CD14-positive monocyte (primary cell): ENCODE data around the gene AHSA1. TPM values are rescaled to one million over a fixed set of nuclear protein-coding genes. Genes with fewer than 3 reads are reported as not detected.

ENCODE experiments used
- DNase-seq, 3 donors: peaks; one replicate each; pipeline ENCODE4 v3.0.0-alpha.2; 2011 to 2022
- H2AFZ ChIP-seq: 2 replicates; pipeline ENCODE4 v1.6.0; 2012; ENCODE audit warnings: mild to moderate bottlenecking, low read depth, low read length, inconsistent platforms; ENCODE audit not compliant: insufficient read depth, poor library complexity, severe bottlenecking
- H3K27ac ChIP-seq, 2 donors: 1 replicate in 1 of 2; 2 replicates in 1 of 2; pipeline ENCODE4 v1.5.1; 2012 to 2013; ENCODE audit warnings: low read length in 2 of 2, control low read depth in 1 of 2, inconsistent platforms in 1 of 2, low read depth in 1 of 2, mild to moderate bottlenecking in 1 of 2
- H3K27me3 ChIP-seq, 2 donors: one replicate each; pipeline versions ENCODE4 v1.6.0 to v1.6.1; 2011 to 2013; ENCODE audit warnings: low read length in 2 of 2; ENCODE audit not compliant: control insufficient read depth in 2 of 2, insufficient read depth in 2 of 2
- H3K36me3 ChIP-seq, 2 donors: replicated peaks in 1 of 2; 1 replicate in 1 of 2; 2 replicates in 1 of 2; pipeline versions ENCODE4 v1.5.1 to v1.6.1; 2012 to 2013; ENCODE audit warnings: low read length in 2 of 2, control low read depth in 1 of 2, inconsistent platforms in 1 of 2, mild to moderate bottlenecking in 1 of 2; ENCODE audit not compliant: insufficient read depth in 2 of 2, control insufficient read depth in 1 of 2
- H3K4me1 ChIP-seq, 2 donors: 1 replicate in 1 of 2; 2 replicates in 1 of 2; pipeline versions ENCODE4 v1.5.1 to v1.6.1; 2012 to 2013; ENCODE audit warnings: low read length in 2 of 2, control low read depth in 1 of 2, inconsistent platforms in 1 of 2, mild to moderate bottlenecking in 1 of 2, moderate library complexity in 1 of 2; ENCODE audit not compliant: insufficient read depth in 2 of 2, control insufficient read depth in 1 of 2
- H3K4me2 ChIP-seq: replicated peaks from 2 replicates; pipeline ENCODE3; 2012; ENCODE audit warnings: low read length, moderate library complexity, mild to moderate bottlenecking; ENCODE audit not compliant: poor library complexity, severe bottlenecking; ENCODE audit errors: extremely low read depth
- H3K4me3 ChIP-seq, 3 experiments: fragments of 200-600 bp in 1 of 3; sonication (generic) in 1 of 3; replicated peaks in 1 of 3; 1 replicate in 2 of 3; 2 replicates in 1 of 3; pipeline ENCODE4 v1.5.1; 2011 to 2013; ENCODE audit warnings: low read length in 3 of 3, mild to moderate bottlenecking in 3 of 3, control low read depth in 2 of 3, low read depth in 2 of 3, inconsistent platforms in 1 of 3, moderate library complexity in 1 of 3
- H3K79me2 ChIP-seq: 2 replicates; pipeline ENCODE4 v1.6.0; 2012; ENCODE audit warnings: mild to moderate bottlenecking, control low read depth, inconsistent platforms, low read length, moderate library complexity; ENCODE audit not compliant: insufficient read depth
- H3K9ac ChIP-seq: 2 replicates; pipeline ENCODE4 v1.6.0; 2017; ENCODE audit warnings: low read length, mild to moderate bottlenecking; ENCODE audit not compliant: insufficient read depth, poor library complexity, severe bottlenecking
- H3K9me3 ChIP-seq, 2 donors: replicated peaks in 1 of 2; 1 replicate in 1 of 2; 2 replicates in 1 of 2; pipeline versions ENCODE4 v1.5.1 to v1.6.1; 2012 to 2013; ENCODE audit warnings: low read length in 2 of 2, control low read depth in 1 of 2; ENCODE audit not compliant: control insufficient read depth in 1 of 2, insufficient read depth in 1 of 2
- H4K20me1 ChIP-seq: 2 replicates; pipeline ENCODE4 v1.6.0; 2012; ENCODE audit warnings: mild to moderate bottlenecking, low read length, control low read depth, moderate library complexity; ENCODE audit not compliant: insufficient read depth
- H3K27ac Mint-ChIP-seq, 7 donors: one replicate each; pipeline ENCODE4 v1.8.0; 2020; ENCODE audit warnings: mild to moderate bottlenecking in 7 of 7, mixed read lengths in 7 of 7, moderate library complexity in 6 of 7, inconsistent platforms in 2 of 7
- H3K27me3 Mint-ChIP-seq, 3 donors: one replicate each; pipeline ENCODE4 v1.8.0; 2021 to 2022; ENCODE audit warnings: low read depth in 3 of 3, mild to moderate bottlenecking in 3 of 3, mixed read lengths in 3 of 3, moderate library complexity in 3 of 3, inconsistent platforms in 1 of 3
- H3K36me3 Mint-ChIP-seq, 2 donors: one replicate each; pipeline ENCODE4 v1.8.0; 2020; ENCODE audit warnings: mixed read lengths in 2 of 2, inconsistent platforms in 1 of 2, mild to moderate bottlenecking in 1 of 2
- H3K4me1 Mint-ChIP-seq: one replicate; pipeline ENCODE4 v1.8.0; 2020; ENCODE audit warnings: mild to moderate bottlenecking, mixed read lengths
- H3K4me3 Mint-ChIP-seq, 2 donors: one replicate each; pipeline ENCODE4 v1.8.0; 2020; ENCODE audit warnings: mild to moderate bottlenecking in 2 of 2, mixed read lengths in 2 of 2, moderate library complexity in 1 of 2
- H3K9me3 Mint-ChIP-seq, 7 donors: one replicate each; pipeline ENCODE4 v1.8.0; 2020 to 2022; ENCODE audit warnings: mixed read lengths in 7 of 7, mild to moderate bottlenecking in 6 of 7, moderate library complexity in 6 of 7, inconsistent platforms in 2 of 7
- intact Hi-C, 2 donors: fragments of 100-400 bp; cut with micrococcal nuclease; formaldehyde crosslinking; loops; one replicate each; pipeline versions ENCODE4 v1.15.0 to v1.15.1; 2023
- polyA plus RNA-seq, 3 donors: library from polyadenylated mRNA; depleted of rRNA in 1 of 3; unstranded in 2 of 3; stranded (reverse) in 1 of 3; fragments of 300-500 nt in 2 of 3; fragments of >200 nt in 1 of 3; fragmentation: Illumina TruSeq in 2 of 3; gene quantifications; 1 replicate in 2 of 3; 2 replicates in 1 of 3; pipeline ENCODE4 v1.2.3, GENCODE V29; 2012 to 2021
- small RNA-seq: library from RNA; depleted of rRNA; stranded (forward); fragments of <200 nt; gene quantifications from one replicate; pipeline ENCODE3, GENCODE V24; 2012; ENCODE audit warnings: low read depth; ENCODE audit not compliant: insufficient read length
- TF ChIP-seq, protein P1 (sequence below): fragments of 200-600 bp; IDR thresholded peaks from one replicate; pipeline ENCODE4 v1.8.0; 2022; ENCODE audit warnings: antibody characterized with exemption, mild to moderate bottlenecking

The AHSA1 gene
- polyA plus RNA-seq, 3 donors, result 59.5 to 72.5 (median 71.5) TPM

DNA sequence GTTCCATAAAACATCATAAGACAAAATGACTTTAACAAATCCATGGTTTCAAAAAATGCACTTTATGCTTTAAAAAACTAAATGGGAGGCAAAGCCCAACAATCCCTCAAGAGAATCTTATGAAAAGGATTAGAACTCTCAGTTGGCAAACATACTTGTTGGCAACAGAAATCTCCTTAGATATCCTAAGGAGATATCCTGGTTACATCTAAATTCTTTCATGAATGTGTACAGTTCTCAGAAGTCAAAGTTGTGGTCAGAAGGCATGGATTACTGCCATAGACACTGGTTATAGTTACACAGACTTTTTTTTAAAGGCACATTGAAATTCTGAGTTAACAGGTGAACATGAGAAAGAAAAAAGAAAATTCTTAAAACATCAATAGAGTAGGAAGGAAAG, 58.2 kb downstream of the AHSA1 start:
- H3K36me3 ChIP-seq, result peaks cover 78 to 99% of the 10 kb centered on the region in 2 donors
- DNase-seq, result no peak
- Mint-ChIP-seq H3K4me1 (peaks cover 15% of the 10 kb centered on the region), H3K4me3 (no peak overlapping the region), H3K36me3 (peaks cover 88 to 98% of the 10 kb centered on the region in 2 donors), H3K27ac (no peak overlapping the region), H3K27me3 (peaks cover 0 to 3% (median 0%) of the 10 kb centered on the region in 3 donors), H3K9me3 (no peaks in the 10 kb centered on the region)
- no peak overlapping the region for H2AFZ ChIP-seq
- TF ChIP-seq, protein P1, sequence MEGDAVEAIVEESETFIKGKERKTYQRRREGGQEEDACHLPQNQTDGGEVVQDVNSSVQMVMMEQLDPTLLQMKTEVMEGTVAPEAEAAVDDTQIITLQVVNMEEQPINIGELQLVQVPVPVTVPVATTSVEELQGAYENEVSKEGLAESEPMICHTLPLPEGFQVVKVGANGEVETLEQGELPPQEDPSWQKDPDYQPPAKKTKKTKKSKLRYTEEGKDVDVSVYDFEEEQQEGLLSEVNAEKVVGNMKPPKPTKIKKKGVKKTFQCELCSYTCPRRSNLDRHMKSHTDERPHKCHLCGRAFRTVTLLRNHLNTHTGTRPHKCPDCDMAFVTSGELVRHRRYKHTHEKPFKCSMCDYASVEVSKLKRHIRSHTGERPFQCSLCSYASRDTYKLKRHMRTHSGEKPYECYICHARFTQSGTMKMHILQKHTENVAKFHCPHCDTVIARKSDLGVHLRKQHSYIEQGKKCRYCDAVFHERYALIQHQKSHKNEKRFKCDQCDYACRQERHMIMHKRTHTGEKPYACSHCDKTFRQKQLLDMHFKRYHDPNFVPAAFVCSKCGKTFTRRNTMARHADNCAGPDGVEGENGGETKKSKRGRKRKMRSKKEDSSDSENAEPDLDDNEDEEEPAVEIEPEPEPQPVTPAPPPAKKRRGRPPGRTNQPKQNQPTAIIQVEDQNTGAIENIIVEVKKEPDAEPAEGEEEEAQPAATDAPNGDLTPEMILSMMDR, result no peak
- H3K79me2 ChIP-seq, result no peaks in the 10 kb centered on the region
- intact Hi-C loops, result no loop called here
- peaks cover 82% of the 10 kb centered on the region for H4K20me1 ChIP-seq
- H3K27ac ChIP-seq, result no peak overlapping the region
- H3K4me3 ChIP-seq, result no peak overlapping the region
- H3K4me2 ChIP-seq, result no peak overlapping the region
- no peak overlapping the region for H3K9ac ChIP-seq
- peaks cover 0 to 7% of the 10 kb centered on the region in 2 donors for H3K4me1 ChIP-seq
- no peaks in the 10 kb centered on the region for H3K9me3 ChIP-seq
- no peaks in the 10 kb centered on the region for H3K27me3 ChIP-seq

Small RNA genes within 50 kb of the gene (small RNA-seq; reads per million reads assigned to genes)
- gene RF00404, result not detected

Other genes with a start within 250 kb of the AHSA1 start
- gene NGB, start 186.9 kb upstream of the AHSA1 start, polyA plus RNA-seq, result not detected
- gene POMT2, start 137.2 kb upstream of the AHSA1 start, polyA plus RNA-seq, result 1 to 10 TPM; 1.5 to 8.9 (median 1.8) TPM
- gene GSTZ1, start 137.1 kb upstream of the AHSA1 start, polyA plus RNA-seq, result 10 to 100 TPM; 12.8 to 16.4 (median 15.3) TPM
- 1 to 10 TPM; 5.4 to 6.2 (median 6.1) TPM for gene TMED8, start 81.0 kb upstream of the AHSA1 start, polyA plus RNA-seq
- gene SAMD15, start 80.7 kb upstream of the AHSA1 start, polyA plus RNA-seq, result under 1 TPM in 2 of 3 donors, not detected in 1; 0.08 to 0.65 TPM
- under 1 TPM in 1 of 3 donors, not detected in 2; 0.39 TPM for gene NOXRED1, start 34.6 kb upstream of the AHSA1 start, polyA plus RNA-seq
- gene VIPAS39, start 492 bp upstream of the AHSA1 start, polyA plus RNA-seq, result 10 to 100 TPM in 2 of 3 donors, 1 to 10 TPM in 1; 8.1 to 17.8 (median 10.8) TPM
- gene ISM2, start 40.7 kb downstream of the AHSA1 start, polyA plus RNA-seq, result not detected
- gene SPTLC2, start 158.5 kb downstream of the AHSA1 start, polyA plus RNA-seq, result 10 to 100 TPM; 38.1 to 81.9 (median 73.1) TPM
- 1 to 10 TPM; 3.4 to 4.5 (median 4.2) TPM for gene ALKBH1, start 249.9 kb downstream of the AHSA1 start, polyA plus RNA-seq